Activated T-helper 1 cell treated with anti-CD3 and anti-CD28 coated beads, Interleukin-12 subunit alpha, Interleukin-12 subunit beta, Interleukin-2, Interleukin-4 antibody, amounts not matched to agents 30 ng/mL and 10 ng/mL and 1 ng/mL, durations not matched to agents 14 hours and 24 hours and 36 hours (primary cell): Measurements from ENCODE around the gene CCL14. TPM values are rescaled to one million over a fixed set of nuclear protein-coding genes. Genes with fewer than 3 reads are reported as not detected.

Experiments used
- DNase-seq: peaks from one replicate; pipeline ENCODE4 v3.0.0; 2021; ENCODE audit warnings: low spot score
- H3K27ac Mint-ChIP-seq: one replicate; pipeline ENCODE4 v1.8.0; 2021; ENCODE audit warnings: mild to moderate bottlenecking, mixed read lengths
- H3K27me3 Mint-ChIP-seq: one replicate; pipeline ENCODE4 v1.8.0; 2022; ENCODE audit warnings: mild to moderate bottlenecking, moderate library complexity, mixed read lengths; ENCODE audit not compliant: insufficient read depth
- H3K36me3 Mint-ChIP-seq: one replicate; pipeline ENCODE4 v1.8.0; 2021; ENCODE audit warnings: low read depth, mixed read lengths
- H3K4me1 Mint-ChIP-seq: one replicate; pipeline ENCODE4 v1.8.0; 2021; ENCODE audit warnings: low read depth, mixed read lengths
- H3K4me3 Mint-ChIP-seq: one replicate; pipeline ENCODE4 v1.8.0; 2021; ENCODE audit warnings: mild to moderate bottlenecking, moderate library complexity, mixed read lengths
- H3K9me3 Mint-ChIP-seq: one replicate; pipeline ENCODE4 v1.8.0; 2021; ENCODE audit warnings: mixed read lengths
- intact Hi-C: fragments of 100-400 bp; cut with micrococcal nuclease; formaldehyde crosslinking; loops from one replicate; pipeline ENCODE4 v1.15.1; 2024
- total RNA-seq: library from RNA; stranded (reverse); gene quantifications from 2 replicates; pipeline ENCODE4 v1.2.3, GENCODE V29; 2022

CCL14 gene
- total RNA-seq, 1 donor from 2014 or later, result not detected

DNA sequence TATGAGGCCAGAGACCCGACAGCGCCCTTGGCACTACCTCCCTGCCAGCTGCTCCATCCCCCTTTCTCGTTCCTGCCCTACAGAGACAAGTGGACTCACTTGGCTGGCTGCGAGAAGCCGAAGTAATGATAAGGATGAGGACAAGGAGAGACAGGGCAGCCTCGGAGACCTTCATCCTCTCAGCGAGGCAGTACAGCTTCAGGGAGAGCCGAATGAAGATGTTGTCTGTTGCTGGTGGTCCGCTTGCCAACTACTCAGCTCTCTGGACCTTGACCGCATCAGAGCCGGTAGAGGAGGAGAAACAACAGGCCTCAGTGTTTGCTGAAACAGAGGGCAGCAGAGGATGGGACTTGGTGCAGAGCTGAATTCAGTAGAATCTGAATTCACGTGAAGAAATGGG lies 5.3 kb downstream of the CCL14 start, which contains the start of gene CCL16:
TSS of gene CCL16 (minus strand) at position 252 of the 400 bp plus-strand sequence. CDS start at position 175, 77 bp downstream.
- Mint-ChIP-seq H3K4me3 (no peak within 1 kb of the TSS), H3K4me1 (no peaks in the 10 kb centered on the region), H3K27me3 (peaks cover 16% of the 10 kb centered on the region), H3K9me3 (no peaks in the 10 kb centered on the region), H3K27ac (no peak within 1 kb of the TSS), H3K36me3 (no peaks in the 10 kb centered on the region)
- DNase-seq, result no peak
- intact Hi-C loops, result no loop called here

DNA sequence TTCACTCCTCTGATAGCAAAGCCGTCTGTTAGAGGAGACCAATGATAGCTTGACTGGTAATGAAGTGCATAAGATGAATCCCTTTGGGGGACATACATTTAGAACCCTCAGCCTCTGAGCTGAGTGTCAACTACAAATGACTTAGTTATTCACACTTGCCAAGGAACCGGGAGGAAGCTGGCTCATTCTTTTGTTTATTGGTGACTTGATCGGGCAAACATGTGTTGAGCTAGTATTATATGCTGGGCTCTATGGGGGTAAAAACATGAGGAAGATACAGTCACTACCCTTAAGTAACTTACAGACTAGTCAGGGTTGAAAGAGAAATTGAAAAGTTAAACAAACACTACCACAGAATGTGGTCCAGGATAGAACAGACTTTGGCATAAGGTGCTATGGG lies 8.2 kb downstream of the CCL14 start:
- Mint-ChIP-seq H3K9me3 (no peaks in the 10 kb centered on the region), H3K36me3 (no peaks in the 10 kb centered on the region), H3K27me3 (peaks cover 12% of the 10 kb centered on the region), H3K27ac (no peak overlapping the region), H3K4me3 (no peak overlapping the region), H3K4me1 (no peaks in the 10 kb centered on the region)
- no peak for DNase-seq
- intact Hi-C loops, result no loop called here

DNA sequence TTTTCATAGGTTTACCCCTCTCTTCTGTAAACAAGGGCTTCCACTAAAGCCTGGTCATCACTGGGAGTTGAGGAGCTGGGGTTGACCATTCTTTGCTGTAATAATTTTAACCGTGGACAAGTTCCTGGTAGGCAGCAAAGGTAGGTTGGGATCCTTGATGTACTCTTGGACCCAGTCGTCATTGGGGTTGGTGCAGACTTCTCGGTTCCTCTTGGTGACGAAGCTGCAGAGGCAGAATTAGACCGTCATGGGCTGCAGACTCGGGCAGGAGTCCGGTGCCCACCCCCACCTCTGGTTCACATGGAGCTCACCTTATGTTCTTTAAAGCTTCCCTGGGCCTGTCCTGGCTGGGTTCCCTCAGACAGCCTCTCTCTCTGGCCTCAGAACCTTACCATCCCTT lies 9.0 kb downstream of the CCL14 start:
- Mint-ChIP-seq H3K36me3 (no peaks in the 10 kb centered on the region), H3K27ac (no peak overlapping the region), H3K9me3 (no peaks in the 10 kb centered on the region), H3K27me3 (peaks cover 12% of the 10 kb centered on the region), H3K4me3 (no peak overlapping the region), H3K4me1 (no peaks in the 10 kb centered on the region)
- intact Hi-C loops, result no loop called here
- no peak for DNase-seq

DNA sequence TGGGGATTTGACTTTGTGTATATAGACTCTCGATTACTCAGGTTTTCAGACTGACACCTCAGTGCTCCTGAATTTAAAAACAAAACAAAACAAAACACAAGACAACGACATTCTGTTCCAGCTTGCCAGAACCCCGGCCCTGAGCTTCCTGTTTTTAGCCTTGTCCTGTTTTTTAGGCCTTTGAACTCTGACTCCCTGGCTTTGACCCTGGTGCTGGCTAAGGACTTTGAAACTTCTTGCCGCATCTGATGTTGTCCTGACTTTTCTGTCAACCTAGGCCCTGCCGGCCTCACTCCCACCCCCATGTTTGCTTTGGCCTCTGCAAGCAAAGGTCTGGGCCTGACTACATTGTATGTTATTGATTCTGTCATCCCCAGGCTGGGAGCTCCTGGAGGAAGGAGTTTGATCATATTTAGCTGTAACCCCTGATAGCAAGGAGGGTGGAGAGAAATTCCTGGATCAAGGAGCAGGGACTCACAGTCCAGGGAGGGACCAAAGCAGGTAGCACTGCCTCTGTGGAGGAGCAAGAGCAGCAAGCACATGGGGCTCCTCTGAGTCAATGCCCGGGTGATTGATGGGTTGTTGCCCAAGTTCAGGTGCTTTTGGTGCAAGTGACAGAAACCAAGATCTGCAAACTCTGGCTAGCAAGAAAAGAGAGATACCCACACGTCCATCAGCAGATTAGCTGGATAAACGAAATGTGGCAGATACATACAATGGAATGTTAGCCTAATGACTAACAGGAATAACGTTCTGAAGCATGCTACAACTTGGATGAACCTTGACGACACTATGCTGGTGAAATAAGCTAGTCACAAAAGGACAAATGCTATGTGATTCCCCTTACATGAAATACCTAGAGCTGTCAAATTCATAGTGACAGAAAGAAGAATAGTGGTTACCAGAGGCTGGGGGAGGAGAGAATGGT lies 12.9 kb downstream of the CCL14 start:
- H3K4me1 Mint-ChIP-seq, result no peaks in the 10 kb centered on the region
- intact Hi-C loops, result no loop called here
- no peak for DNase-seq
- peaks cover 7% of the 10 kb centered on the region for H3K27me3 Mint-ChIP-seq
- H3K36me3 Mint-ChIP-seq, result no peaks in the 10 kb centered on the region
- H3K9me3 Mint-ChIP-seq, result no peaks in the 10 kb centered on the region
- no peak overlapping the region for H3K4me3 Mint-ChIP-seq
- H3K27ac Mint-ChIP-seq, result no peak overlapping the region

DNA sequence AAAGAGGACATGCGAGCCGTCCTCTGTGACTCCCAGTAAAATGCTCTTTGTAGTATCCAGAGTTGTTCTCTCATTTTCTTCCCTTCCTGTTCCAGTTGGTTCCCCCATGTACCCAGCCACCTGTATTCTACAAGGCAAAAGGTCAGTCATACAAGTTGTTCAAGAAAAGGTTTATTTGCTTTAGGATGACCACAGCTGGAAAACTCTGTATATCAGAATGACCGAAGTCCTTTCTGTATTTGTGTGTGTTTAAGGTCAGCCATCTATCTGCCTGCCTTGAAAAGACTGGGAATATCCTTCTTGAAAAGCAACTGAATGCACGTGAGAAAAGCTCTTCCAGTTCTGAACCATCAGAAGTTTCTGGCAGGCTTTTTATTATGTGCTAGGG lies 13.6 kb downstream of the CCL14 start:
- DNase-seq, result no peak
- Mint-ChIP-seq H3K27me3 (peaks cover 7% of the 10 kb centered on the region), H3K4me3 (no peak overlapping the region), H3K4me1 (no peaks in the 10 kb centered on the region), H3K36me3 (no peaks in the 10 kb centered on the region), H3K27ac (no peak overlapping the region), H3K9me3 (no peaks in the 10 kb centered on the region)
- intact Hi-C loops, result no loop called here

DNA sequence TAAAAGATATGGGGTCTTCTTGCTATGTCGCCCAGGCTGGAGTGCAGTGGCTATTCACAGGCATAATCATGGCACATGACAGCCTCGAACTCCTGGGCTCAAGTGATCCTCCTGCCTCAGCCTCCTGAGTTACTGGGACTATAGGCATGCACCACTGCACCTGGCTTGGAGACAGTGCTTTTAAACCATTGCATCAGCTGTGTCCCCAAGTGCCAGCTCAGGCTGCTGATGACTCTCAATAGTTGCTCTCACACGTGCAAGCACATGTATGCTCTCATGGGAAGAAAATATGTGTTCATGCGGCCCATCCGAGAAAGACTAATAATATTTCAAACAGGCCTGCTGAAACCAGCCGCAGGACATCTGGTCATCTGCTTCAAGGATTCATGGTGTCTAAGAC lies 14.0 kb downstream of the CCL14 start:
- Mint-ChIP-seq H3K4me3 (no peak overlapping the region), H3K27me3 (peaks cover 7% of the 10 kb centered on the region), H3K36me3 (no peaks in the 10 kb centered on the region), H3K9me3 (no peaks in the 10 kb centered on the region), H3K4me1 (no peaks in the 10 kb centered on the region), H3K27ac (no peak overlapping the region)
- DNase-seq, result no peak
- intact Hi-C loops, result no loop called here

DNA sequence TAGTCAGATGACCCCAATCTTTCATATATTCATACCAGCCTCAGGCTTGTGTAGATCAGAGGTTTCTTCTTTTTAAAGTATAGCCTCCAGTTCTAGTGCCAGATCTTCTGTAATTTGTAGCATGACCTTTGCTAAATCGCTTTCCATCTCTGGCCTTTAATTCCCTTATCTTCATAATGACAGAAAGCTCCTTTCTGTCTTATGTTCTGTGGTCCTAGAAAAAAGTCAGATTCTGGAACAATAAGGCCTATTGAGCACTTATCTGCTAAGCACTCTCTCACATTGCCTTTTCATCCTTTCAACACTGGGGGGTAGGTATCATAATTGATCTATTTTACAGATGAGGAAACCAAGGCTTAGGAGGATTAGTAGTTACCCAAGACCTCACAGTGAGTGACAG lies 14.5 kb downstream of the CCL14 start:
- H3K36me3 Mint-ChIP-seq, result no peaks in the 10 kb centered on the region
- peaks cover 9% of the 10 kb centered on the region for H3K27me3 Mint-ChIP-seq
- no peaks in the 10 kb centered on the region for H3K9me3 Mint-ChIP-seq
- intact Hi-C loops, result no loop called here
- no peaks in the 10 kb centered on the region for H3K4me1 Mint-ChIP-seq
- H3K4me3 Mint-ChIP-seq, result no peak overlapping the region
- DNase-seq, result no peak
- no peak overlapping the region for H3K27ac Mint-ChIP-seq

DNA sequence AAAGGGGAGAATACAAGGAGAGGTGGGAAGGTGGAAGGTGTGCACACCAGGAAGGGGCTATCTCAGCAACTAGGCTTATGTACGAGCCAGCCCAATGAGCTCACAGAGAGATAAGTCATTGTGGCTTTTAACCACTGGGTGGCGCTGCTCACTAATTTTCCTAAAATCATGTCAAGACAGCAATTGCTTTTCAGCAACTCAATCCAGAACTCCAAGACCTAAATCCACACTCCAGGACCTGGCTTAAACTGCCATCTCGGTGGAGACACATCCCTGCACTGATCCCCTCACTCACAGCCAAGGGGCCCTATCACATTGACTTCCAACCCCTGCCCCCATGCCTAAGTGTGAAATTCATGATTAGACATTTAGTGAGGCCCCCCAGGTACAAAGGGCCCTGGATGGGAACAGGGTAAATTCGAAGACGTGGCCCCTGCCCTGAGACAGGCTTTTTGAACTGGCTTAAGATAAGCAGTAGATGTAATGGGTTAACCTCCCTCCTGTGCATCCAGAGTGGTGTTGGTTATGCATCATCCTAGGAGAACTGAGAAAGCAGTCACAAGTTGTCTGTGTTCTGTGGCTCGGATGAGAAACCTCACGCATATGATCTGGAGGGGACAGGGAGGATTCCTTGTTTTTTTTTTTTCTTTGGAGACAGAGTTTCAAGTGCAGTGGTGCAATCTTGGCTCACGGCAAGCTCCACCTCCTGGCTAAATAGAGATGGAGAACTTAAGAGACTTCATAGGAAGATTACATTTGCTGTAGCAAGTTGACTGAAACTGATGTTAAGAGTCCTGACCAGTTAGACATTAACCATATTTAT lies 16.8 kb downstream of the CCL14 start:
- intact Hi-C loops, result loop anchor here (1.0 kb wide), 4 partner anchors 103 to 514 kb away; no protein-coding TSS in a partner anchor
- no peaks in the 10 kb centered on the region for H3K36me3 Mint-ChIP-seq
- H3K9me3 Mint-ChIP-seq, result no peaks in the 10 kb centered on the region
- no peaks in the 10 kb centered on the region for H3K4me1 Mint-ChIP-seq
- H3K27me3 Mint-ChIP-seq, result peaks cover 12% of the 10 kb centered on the region
- DNase-seq, result peak; percentile 61
- no peak overlapping the region for H3K4me3 Mint-ChIP-seq
- no peak overlapping the region for H3K27ac Mint-ChIP-seq

DNA sequence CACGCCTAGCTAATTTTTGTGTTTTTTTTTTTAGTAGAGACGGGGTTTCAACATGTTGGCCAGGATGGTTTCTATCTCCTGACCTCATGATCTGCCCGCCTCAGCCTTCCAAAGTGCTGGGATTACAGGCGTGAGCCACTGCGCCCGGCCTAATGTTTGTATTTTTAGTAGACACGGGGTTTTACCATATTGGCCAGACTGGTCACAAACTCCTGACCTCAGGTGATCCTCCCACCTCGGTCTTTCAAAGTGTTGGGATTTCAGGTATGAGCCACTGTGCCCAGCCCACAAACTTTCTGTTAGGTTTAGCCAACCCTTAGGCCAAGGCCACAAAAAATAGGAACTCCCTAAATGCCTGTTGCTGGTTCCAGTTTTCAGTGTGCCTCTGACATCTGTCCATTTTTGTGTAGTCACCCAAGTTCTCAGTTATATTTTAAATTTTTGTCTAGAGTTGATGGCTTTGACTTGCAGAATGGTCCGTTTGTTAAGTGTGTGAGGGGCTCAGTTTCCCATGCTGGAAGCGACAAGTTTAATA lies 17.9 kb downstream of the CCL14 start:
- Mint-ChIP-seq H3K36me3 (no peaks in the 10 kb centered on the region), H3K27me3 (peaks cover 12% of the 10 kb centered on the region), H3K27ac (no peak overlapping the region), H3K4me1 (no peaks in the 10 kb centered on the region), H3K9me3 (no peaks in the 10 kb centered on the region), H3K4me3 (no peak overlapping the region)
- intact Hi-C loops, result loop anchor here (1.0 kb wide), 4 partner anchors 104 to 515 kb away; no protein-coding TSS in a partner anchor
- no peak for DNase-seq

DNA sequence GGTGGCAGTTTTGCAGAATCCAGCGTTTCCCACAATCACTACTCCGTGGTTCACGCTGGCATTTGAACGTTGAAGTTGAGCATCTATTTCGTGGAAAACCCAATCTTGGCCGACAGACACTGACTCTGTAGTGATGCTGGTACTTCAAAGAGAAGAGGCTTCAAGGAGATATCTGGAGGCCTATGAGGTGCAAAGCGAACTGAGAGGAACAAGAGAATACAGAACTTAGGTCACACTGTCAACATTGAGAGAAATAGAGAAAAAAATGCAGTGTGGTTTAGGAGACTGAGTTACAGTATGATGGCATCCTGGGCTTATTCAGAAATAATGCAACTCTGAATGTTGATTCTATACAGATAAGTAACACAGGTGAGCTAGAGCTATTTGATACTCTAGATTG lies 21.3 kb downstream of the CCL14 start:
- Mint-ChIP-seq H3K4me3 (no peak overlapping the region), H3K9me3 (no peaks in the 10 kb centered on the region), H3K27ac (no peak overlapping the region), H3K4me1 (no peaks in the 10 kb centered on the region), H3K36me3 (no peaks in the 10 kb centered on the region), H3K27me3 (peaks cover 20% of the 10 kb centered on the region)
- intact Hi-C loops, result no loop called here
- DNase-seq, result no peak

DNA sequence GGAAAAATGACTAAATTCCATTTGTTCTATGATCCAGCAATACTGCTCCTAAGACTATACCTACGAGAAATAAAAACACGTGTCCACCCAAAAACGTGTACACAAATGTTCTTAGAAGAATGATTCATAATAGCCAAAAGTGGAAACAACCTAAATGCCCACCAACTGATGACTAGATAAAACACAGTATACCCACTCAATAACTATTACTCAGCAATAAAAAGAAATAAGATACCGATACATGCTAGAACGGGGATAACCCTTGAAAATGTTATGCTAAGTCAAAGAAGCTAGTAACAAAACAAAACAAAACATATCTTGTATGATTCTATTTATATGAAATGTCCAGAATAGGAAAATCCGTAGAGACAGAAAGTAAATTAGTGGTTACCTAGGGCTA lies 22.9 kb downstream of the CCL14 start:
- intact Hi-C loops, result no loop called here
- peaks cover 16% of the 10 kb centered on the region for H3K27me3 Mint-ChIP-seq
- H3K4me1 Mint-ChIP-seq, result no peaks in the 10 kb centered on the region
- H3K36me3 Mint-ChIP-seq, result no peaks in the 10 kb centered on the region
- H3K9me3 Mint-ChIP-seq, result no peaks in the 10 kb centered on the region
- H3K27ac Mint-ChIP-seq, result no peak overlapping the region
- no peak overlapping the region for H3K4me3 Mint-ChIP-seq
- no peak for DNase-seq

DNA sequence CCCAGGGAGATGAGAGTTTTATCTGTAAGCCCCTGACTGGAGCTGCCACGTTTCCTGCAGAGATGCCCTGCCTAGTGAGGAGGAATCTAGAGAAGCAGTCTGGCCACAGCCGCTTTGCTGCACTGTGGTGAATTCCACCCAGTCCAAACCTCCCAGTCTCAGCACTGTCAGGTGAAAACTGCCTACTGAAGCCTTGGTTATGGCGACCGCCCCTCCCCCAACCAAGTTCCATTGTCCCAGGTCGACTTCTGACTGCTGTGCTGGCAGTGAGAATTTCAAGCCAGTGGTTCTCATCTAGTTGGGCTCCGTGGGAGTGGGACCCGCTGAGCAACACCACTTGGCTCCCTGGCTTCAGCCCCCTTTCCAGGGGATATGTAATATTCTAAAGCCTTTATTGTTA lies 32.8 kb downstream of the CCL14 start:
- Mint-ChIP-seq H3K9me3 (no peaks in the 10 kb centered on the region), H3K27ac (no peak overlapping the region), H3K4me3 (no peak overlapping the region), H3K36me3 (no peaks in the 10 kb centered on the region), H3K27me3 (peaks cover 39% of the 10 kb centered on the region), H3K4me1 (no peaks in the 10 kb centered on the region)
- intact Hi-C loops, result no loop called here
- no peak for DNase-seq

DNA sequence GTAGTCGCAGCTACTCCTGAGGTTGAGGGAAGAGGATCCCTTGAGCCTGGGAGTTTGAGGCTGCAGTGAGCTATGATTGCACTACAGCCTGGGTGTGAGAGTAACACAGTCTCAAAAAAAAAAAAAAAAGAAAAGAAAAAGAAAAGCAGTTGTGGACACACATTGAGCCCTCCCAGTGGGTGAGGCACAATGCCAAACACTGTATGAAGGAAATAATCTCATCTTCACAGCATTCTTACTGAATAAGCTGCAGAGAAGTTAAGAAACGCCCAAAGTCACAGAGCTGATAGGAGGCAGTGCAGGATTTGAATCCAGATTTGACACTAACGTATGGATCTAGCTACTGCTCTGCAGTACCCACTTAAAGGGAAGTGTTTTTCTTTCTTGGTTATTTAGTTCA lies 37.1 kb downstream of the CCL14 start:
- Mint-ChIP-seq H3K36me3 (no peaks in the 10 kb centered on the region), H3K9me3 (no peaks in the 10 kb centered on the region), H3K27ac (no peak overlapping the region), H3K4me1 (no peaks in the 10 kb centered on the region), H3K27me3 (peaks cover 21% of the 10 kb centered on the region), H3K4me3 (no peak overlapping the region)
- no peak for DNase-seq
- intact Hi-C loops, result no loop called here
